Hepatic stellate cell (primary cell): ENCODE measurements around the gene SOX6.
"Not testable (repeated sequence)": the region's sequence is repeated elsewhere in the genome, so short reads cannot be mapped to it uniquely, and the experiment has no call there.

ENCODE experiments used
- DNase-seq: peaks from one replicate; pipeline ENCODE4 v3.0.0; 2011; ENCODE audit warnings: low spot score

Gene SOX6

DNA sequence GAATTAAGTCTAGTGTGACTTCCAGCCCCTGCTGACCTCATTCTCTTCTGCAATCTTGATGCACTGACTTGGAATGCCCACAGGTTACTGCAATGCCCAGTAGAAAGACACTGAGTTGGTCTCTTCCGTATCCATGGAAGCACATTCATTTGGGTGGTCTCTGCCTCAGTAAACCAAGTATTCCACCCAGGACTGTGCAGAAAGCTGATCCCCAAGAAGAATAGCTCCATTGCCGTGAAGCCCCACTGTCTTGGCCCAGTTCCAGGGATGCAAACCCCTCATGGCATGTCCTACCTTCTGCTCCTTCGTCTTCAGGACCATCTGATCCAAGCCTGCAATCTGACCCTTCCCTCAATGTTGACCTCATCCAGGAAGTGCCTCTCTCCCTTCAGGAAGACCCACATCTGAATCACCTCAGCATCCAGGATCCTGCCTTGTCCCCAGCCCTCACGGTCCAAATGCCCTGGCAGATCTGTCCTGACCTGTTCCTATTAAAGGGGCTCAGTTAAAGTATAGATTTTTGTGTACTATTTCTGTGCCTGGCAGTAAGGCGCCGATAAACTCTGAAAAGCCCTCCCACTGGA lies 425.8 kb downstream of the SOX6 start:
- DNase-seq: no peak

DNA sequence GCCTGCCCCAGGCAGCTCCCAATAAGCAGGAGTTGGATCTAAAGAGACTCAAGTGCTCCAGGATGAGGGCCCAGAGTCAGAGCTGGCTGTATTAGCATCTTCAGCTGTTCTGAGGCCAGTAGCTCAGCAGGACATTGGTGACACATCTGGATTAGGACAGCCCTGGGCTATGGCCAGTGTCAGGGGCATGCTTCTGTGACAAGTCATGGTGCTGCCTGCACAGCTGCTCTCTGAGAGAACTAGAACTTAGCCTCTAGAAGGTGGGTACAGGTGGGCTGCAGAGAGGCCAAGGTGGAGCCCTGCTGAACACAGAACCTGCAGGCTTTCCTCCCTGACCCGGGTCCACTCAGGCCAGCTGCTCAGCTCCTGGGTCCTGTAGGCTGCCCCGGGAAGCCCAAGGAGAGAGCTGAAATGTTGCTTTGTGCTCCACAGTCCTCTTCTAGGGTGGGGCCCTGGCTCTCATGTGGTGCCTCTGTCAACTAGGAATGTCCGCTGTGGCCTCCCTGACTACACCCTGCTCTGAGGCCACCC lies 426.9 kb downstream of the SOX6 start:
- DNase-seq: no peak

DNA sequence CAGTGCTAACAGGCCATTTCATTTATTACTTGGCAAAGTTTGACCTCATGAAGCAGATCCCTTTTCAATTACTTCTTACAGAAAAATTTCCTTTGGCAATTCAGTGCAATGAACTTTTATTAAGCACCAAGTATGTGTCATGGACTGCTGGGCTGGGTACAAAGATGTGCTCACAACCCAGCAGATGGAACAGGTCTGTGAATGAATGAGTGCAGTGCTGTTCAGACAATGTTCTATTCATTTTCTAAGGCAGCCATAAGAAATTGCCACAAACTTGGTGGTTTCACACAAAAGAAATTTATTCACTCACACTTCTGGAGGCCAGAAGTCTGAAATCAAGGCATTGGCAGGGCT lies 428.5 kb downstream of the SOX6 start:
- DNase-seq: no peak

DNA sequence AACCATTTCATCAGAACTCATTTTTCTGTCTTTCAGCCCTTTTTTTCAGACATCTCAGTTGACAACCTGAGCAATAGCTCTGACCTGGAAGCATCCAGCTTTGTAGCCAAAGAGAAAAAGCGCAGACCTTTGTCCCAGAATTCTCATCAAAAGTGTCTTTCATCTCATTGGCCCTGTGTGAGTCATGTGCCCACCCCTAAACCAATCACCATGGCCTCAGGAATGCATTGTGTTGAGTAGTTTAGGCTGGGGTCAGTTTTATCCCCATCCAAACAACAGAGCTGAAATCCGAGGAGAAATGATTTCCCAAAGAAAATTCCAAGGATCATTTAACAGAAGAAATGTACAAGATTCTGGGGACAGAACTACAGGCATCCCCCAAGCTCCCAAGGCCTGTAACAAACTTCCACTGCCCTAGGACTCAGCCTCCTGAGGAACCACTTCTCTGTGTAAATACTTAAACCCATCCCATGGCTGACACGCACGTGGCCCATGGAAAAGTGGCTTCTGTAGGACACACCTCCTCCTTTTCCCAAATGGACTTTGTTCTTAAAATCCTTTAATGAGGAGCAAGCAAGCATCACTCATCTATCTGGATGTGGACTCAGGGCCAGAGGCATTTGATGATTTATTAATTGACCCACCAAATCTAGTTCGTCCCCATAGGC lies 429.0 kb downstream of the SOX6 start:
- no peak for DNase-seq

DNA sequence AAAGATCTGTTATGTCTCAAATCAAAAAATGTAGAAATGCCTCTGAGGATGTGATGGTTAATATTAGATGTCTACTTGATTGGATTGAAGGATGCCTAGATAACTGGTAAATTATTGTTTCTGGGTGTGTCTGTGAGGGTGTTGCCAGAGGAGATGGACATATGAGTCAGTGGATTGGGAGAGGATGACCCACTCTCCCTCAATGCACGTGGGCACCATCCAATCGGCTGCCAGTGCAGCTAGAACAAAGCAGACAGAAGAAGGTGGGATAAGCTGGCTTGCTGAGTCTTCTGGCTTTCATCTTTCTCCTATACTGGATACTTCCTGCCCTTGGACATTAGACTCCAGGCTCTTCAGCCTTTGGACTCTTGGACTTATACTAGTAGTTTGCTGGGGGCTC lies 430.3 kb downstream of the SOX6 start:
- no peak for DNase-seq

DNA sequence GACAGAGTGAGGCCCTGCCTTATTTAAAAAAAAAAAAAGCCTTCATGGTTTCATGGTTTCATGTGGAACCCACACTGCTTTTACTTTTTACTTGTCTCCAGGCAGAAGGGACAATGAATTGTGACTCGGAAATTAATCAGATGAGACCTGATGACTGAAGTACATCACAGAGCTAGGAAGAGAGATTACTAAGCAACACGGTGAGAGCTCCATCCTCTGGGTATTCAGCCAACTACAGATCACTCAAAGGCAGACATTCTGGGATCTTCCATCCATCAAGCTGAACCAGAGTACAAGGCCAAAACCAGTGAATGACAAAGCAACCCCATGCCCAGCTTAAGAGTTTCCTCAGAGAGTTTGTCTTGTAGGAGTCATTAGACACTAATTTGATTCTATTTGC lies 433.2 kb downstream of the SOX6 start:
- no peak for DNase-seq

DNA sequence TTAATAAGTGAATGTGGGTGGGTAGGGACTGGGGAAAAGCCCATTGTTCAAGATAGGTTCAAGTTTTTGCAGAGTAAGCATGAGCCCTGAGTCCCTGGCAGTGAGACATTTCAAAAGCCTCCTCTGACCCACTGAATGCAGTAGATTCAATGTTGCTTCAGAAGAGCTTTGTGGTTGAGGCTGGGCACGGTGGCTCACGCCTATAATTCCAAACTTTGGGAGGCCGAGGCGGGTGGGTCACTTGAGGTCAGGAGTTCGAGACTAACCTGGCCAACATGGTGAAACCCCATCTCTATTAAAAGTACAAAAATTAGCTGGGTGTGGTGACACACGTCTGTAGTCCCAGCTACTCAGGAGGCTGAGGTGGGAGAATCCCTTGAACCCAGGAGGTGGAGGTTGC lies 433.6 kb downstream of the SOX6 start:
- not testable (repeated sequence) for DNase-seq

DNA sequence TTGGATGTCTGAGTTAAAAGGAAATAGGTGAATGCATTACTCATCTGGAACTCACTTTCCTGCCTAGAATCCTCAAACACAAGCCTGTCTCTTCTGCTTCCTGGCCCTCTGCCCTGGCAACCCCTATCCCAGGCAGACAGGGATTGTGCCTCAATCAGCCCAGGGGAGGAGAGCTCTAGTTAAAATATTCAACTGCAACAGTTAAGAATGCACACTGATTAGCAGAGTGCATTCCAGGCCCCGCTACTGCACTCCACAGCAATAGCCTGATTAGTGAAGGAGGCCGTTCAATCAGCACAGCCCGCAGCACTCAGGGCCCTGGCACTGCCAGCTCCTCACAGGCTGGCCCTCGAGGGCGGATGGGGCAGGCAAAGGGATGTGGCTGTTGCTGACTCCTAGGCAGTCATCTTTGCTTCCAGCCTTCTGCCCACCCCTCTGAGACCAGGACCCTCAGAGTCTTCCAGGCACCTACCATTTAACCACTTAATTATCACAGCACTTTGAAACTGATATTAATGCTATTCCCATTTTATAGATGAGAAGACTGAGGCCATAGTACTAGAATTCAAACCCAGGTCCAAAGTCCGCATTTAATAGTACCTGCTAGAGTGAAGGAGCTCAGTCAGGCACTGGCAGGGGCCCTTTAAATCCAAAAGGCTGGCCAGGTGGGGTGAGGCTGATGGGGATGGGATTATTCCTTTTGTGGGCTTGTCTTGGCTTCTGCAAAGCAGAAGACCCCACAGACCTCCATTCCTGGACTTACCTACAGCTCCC lies 435.3 kb downstream of the SOX6 start:
- no peak for DNase-seq

DNA sequence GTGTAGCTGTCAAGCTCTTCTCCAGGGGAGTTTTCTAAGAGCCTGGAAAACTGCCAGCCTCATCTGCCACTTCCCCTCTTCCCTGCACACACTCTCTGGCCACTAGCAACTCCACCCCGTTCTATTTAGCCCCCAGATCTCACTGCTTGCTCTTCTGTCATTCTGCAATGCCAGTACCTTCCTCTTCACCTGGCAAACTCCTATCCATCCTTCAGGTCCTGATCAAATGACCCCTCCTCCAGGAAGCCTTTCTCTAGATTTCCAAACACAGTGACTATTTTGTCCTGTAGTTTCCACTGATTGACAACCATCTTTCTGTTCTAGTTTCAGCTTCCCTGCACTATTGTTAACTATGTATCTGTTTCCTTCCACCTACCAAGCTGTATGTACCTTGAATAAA lies 437.7 kb downstream of the SOX6 start:
- DNase-seq: no peak

DNA sequence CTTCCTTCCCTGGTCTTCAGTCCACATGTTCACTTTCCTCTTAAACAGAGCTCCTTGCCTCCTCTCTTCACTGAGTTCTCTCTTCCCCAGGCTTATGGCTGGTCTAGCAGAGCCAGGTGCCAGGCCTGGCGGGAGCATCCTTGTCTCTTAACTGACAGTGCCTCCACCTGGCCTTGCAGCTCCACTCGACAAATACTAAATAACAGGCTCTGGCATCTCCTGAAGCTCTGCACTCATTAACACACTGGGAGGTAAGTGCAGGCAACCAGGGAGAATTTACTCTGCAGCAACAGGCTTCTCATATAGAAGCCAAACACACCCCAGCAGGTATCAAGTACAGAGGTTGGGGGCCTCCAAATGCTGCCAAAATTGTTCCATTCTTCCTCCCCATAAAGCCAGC lies 438.1 kb downstream of the SOX6 start:
- DNase-seq: no peak
